Tibial nerve (tissue), 3 donors: ENCODE results near the gene PTPMT1.

Experiments used
- CTCF ChIP-seq, 5 experiments: fragments of 200-600 bp in 3 of 5; fragments of 450-650 bp in 2 of 5; sonication (generic) in 3 of 5; IDR thresholded peaks; one replicate each; pipeline ENCODE4 v1.5.1; 2016 to 2019; ENCODE audit warnings: antibody characterized with exemption in 5 of 5, mild to moderate bottlenecking in 3 of 5, moderate library complexity in 2 of 5
- POLR2A ChIP-seq, 2 donors: fragments of 450-650 bp; IDR thresholded peaks; one replicate each; pipeline ENCODE4 v1.6.1; 2017; ENCODE audit warnings: antibody characterized with exemption in 2 of 2, mild to moderate bottlenecking in 2 of 2, moderate library complexity in 2 of 2

DNA sequence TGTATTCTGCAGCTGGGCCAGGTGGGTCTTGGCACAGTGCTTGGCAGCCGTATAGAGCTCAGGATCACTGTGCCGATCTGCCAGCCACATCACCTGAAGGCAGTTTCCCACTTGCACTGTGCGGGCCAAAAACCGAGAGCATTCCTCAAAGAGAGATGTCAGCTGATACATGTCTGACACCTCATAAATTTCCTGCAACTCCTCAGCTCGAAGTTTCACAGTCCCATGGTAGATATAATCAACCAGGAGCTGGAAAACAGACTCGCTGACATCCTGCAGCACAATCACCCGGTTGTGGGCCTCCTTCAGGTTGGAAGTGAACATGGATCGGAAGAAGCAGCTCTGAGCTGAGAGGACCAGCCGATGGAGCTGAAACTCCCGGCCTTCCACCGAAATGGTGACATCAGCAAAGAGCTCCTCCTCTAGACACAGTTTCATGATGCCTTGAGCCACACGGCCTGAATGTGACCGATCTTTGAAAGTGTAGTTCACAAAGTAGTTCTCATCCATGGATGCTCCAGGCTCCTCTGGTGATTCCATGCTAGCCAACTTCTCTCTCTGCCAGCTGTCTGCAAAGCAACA is 12.2 kb downstream of the PTPMT1 start:
- TF ChIP-seq CTCF (IDR thresholded peaks at IDR 0.05) (no peak), POLR2A (IDR thresholded peaks at IDR 0.05) (no peak)
